Psoas muscle (tissue), 8 donors: ENCODE data around the gene STXBP6. TPM values are rescaled to one million over a fixed set of nuclear protein-coding genes. Genes with fewer than 3 reads are reported as not detected.
"Not testable (repeated sequence)": the region's sequence is repeated elsewhere in the genome, so short reads cannot be mapped to it uniquely, and the experiment has no call there.

ENCODE experiments used
- ATAC-seq, 4 donors: fragments of 200-7000 bp; cut with Tn5 transposase; one replicate each; pipeline ENCODE4 v1.9.1; 2020; ENCODE audit warnings: moderate library complexity in 3 of 4, mild to moderate bottlenecking in 2 of 4
- DNase-seq, 2 donors: peaks; one replicate each; pipeline ENCODE4 v3.0.0-alpha.2; 2020
- H3K27ac ChIP-seq: fragments of 200-600 bp; one replicate; pipeline ENCODE4 v1.8.0; 2022
- H3K27me3 ChIP-seq, 3 donors: fragments of 200-600 bp in 1 of 3; one replicate each; pipeline versions ENCODE4 v1.6.1 to v1.8.0; 2013 to 2022; ENCODE audit warnings: low read length in 2 of 3, mild to moderate bottlenecking in 2 of 3, moderate library complexity in 1 of 3; ENCODE audit not compliant: insufficient read depth in 3 of 3
- H3K36me3 ChIP-seq, 2 donors: fragments of 200-600 bp in 1 of 2; one replicate each; pipeline versions ENCODE4 v1.6.1 to v1.8.0; 2013 to 2022; ENCODE audit warnings: low read depth in 1 of 2, mild to moderate bottlenecking in 1 of 2, moderate library complexity in 1 of 2; ENCODE audit not compliant: insufficient read depth in 1 of 2
- H3K4me1 ChIP-seq: fragments of 200-600 bp; one replicate; pipeline ENCODE4 v1.8.0; 2022
- H3K4me3 ChIP-seq: fragments of 200-600 bp; one replicate; pipeline ENCODE4 v1.8.0; 2022; ENCODE audit warnings: mild to moderate bottlenecking
- H3K9me3 ChIP-seq: fragments of 200-600 bp; one replicate; pipeline ENCODE4 v1.8.0; 2022
- CTCF ChIP-seq: fragments of 200-600 bp; IDR thresholded peaks from one replicate; pipeline ENCODE4 v1.8.0; 2022; ENCODE audit warnings: antibody characterized with exemption
- WGBS, 3 donors: extraction: QIAGEN DNeasy Blood & Tissue Kit; methylation state at CpG; one replicate each; pipeline versions ENCODE4 v1.1.6 to v1.1.7; 2013; 5-methylcytosine and 5-hydroxymethylcytosine counted together
- intact Hi-C, 2 donors: fragments of 100-400 bp; cut with DNase I; formaldehyde crosslinking; loops; one replicate each; pipeline versions ENCODE4 v1.11.0 to v1.14.2; 2022
- polyA plus RNA-seq, 3 donors: library from polyadenylated mRNA; stranded (reverse); fragments of 200-250 nt; gene quantifications; one replicate each; pipeline ENCODE4 v1.2.3, GENCODE V29; 2013
- total RNA-seq, 4 donors: library from RNA; stranded (reverse); fragmentation: NEBNext Ultra II Directional in 2 of 4; extraction: Animal tissue kit (Norgen Biotek cat#: 25700) in 2 of 4; gene quantifications; one replicate each; pipeline versions ENCODE4 v1.2.1 to v1.2.4, GENCODE V29; 2021 to 2023
- donor health status: healthy with polysubstance abuse.
- donor health status: DM: no; HTN: no; CAD: no; lungs with moderate emphysema.
- donor health status: Bipolar disorder and iron deficiency.
- donor health status: healthy.
- donor health status: DM: yes; HTN: yes; CAD: no.
- donor health status: DM: no; HTN: no; CAD: no.
- donor health status: DM: no; HTN: no; CAD: no.
- donor health status: DM: yes; HTN: yes; CAD: no.

The STXBP6 gene
- total and polyA plus RNA-seq, 7 donors, result 1.1 to 3.5 (median 2.2) TPM

DNA sequence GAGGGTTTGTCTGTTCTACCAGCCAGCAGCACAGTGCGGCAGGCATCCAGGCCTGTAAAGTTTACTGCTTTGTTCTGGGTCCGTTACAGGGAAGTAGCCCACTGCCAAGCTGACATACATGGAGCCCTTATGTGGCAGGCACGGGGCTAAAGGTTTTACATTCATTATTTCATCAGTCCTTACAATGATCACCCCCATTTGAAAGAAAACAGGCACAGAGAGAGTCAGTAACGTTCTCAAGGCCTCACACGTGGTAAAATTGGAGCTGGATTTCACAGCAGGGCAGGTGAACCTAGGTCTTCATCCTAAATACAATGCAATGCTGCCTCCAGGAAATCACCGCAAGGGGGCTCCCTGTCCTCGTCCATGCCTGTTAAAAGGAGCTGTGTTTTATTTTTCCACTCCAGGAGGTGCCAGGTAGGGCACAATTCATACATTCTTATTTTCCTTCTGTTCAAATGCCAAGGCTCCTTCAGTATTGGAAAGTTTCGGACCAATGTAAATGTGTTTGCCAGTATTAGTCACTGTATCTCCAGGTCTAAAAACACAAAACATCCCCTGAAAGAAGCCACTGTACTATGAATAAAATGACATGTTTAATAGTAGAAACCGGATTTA, 243.8 kb downstream of the STXBP6 start:
- ATAC-seq, result no peak
- intact Hi-C loops, result loop anchor here (5.0 kb wide), 1 partner anchor 326 kb away; no protein-coding TSS in a partner anchor
- Histone ChIP-seq H3K27ac (no peak overlapping the region), H3K4me3 (no peak overlapping the region), H3K27me3 (no peaks in the 10 kb centered on the region), H3K36me3 (no peaks in the 10 kb centered on the region), H3K9me3 (no peaks in the 10 kb centered on the region), H3K4me1 (no peaks in the 10 kb centered on the region)
- 45 to 54% (median 47%) methylated on average over 9 of the region's 9 CpGs for WGBS, 3 donors
- peak; percentile 58 for TF ChIP-seq CTCF
- DNase-seq, result peak; percentile 29 to 68

DNA sequence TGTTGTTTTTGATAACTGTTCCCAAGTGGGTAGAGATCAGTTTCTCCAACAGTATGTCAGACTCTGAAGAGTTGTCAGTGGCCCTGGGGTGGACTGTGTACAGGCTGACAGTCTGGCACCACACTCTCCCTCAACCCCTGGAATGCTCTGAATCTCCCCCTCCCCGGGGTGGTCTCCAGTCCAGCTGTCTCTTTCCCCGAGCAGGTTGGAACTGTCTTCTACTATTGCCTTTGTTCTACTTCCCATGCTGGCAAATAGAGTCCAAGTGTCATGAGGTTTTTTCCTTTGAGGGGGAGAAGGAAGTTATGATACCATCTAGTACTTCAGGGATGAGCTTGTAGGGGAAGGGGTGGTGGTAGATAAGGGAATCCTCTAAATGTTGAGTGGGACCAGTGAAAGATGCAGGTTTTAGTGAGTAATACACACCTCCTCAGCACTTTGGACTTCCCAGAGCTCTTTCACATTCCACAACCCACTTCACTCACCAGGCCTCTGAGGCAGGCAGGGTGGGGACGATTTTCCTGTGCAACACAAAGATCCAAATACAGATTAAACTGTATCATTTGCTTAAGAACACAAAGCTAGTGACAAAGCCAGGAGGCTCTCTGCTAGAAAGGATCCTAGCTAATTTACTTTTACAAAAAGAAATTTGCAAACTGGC, 245.3 kb downstream of the STXBP6 start:
- H3K9me3 ChIP-seq, result no peaks in the 10 kb centered on the region
- H3K27me3 ChIP-seq, result no peaks in the 10 kb centered on the region
- H3K36me3 ChIP-seq, result no peaks in the 10 kb centered on the region
- H3K27ac ChIP-seq, result no peak overlapping the region
- no peak for DNase-seq
- intact Hi-C loops, result loop anchor here (5.0 kb wide), 1 partner anchor 328 kb away; no protein-coding TSS in a partner anchor
- H3K4me3 ChIP-seq, result no peak overlapping the region
- ATAC-seq, result no peak
- no peaks in the 10 kb centered on the region for H3K4me1 ChIP-seq
- 26 to 32% (median 29%) methylated on average over 3 of the region's 3 CpGs for WGBS, 3 donors
- no peak for TF ChIP-seq CTCF

- intact Hi-C loops, result no loop called here
- ATAC-seq (no peak), DNase-seq (no peak)
- H3K27me3 ChIP-seq, result no peaks in the 10 kb centered on the region
- no peak for TF ChIP-seq CTCF
- no peak overlapping the region for H3K27ac ChIP-seq
- no peaks in the 10 kb centered on the region for H3K36me3 ChIP-seq
- WGBS, 3 donors, result 82 to 87% (median 86%) methylated on average over 10 of the region's 10 CpGs
- no peak overlapping the region for H3K4me3 ChIP-seq
- H3K4me1 ChIP-seq, result no peaks in the 10 kb centered on the region
- no peaks in the 10 kb centered on the region for H3K9me3 ChIP-seq
Observed at GRCh38 chr14:24803933-24804494, 245.9 kb downstream of the STXBP6 start.

DNA sequence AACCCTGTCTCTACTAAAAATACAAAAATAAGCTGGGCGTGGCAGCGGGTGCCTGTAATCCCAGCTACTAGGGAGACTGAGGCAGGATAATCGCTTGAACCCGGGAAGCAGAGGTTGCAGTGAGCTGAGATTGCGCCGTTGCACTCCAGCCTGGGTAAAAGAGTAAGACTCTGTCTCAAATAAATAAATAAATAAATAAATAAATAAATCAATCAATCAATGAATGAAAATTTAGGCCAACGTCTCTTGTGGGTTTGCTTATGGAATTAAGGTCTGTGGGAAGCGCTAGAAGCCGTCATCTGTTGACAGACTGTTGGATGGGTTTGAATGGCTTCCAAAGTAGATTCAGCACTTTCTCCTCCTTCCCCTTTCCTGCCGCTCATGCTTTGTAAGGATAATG, 246.5 kb downstream of the STXBP6 start:
- WGBS, 3 donors, result 96 to 98% (median 97%) methylated on average over 10 of the region's 10 CpGs
- ATAC-seq, intact Hi-C loops, H3K27ac ChIP-seq, H3K27me3 ChIP-seq, H3K4me1 ChIP-seq, H3K9me3 ChIP-seq, DNase-seq, H3K4me3 ChIP-seq, H3K36me3 ChIP-seq: not testable (repeated sequence)

DNA sequence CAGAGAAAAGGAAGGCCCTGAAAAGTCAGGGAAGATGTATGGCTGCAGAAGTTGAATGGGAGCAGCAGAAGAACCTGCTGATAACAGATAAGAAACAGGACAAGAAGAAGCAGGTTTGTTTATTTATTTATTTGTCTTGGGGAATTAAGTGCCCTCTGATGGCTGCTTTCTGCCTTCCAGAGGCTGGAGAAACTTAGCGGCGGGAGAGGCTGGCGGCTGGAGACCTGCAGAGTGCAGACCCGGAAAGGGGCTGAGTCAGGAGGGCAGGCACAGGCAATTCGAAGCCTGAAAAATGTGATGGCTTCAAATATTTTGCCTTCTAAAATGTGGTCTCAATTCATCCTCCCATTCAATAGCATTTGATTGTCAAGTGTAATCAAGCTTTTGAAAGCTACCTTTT, 247.7 kb downstream of the STXBP6 start:
- no peak for ATAC-seq
- Histone ChIP-seq H3K4me3 (no peak overlapping the region), H3K27me3 (no peaks in the 10 kb centered on the region), H3K36me3 (no peaks in the 10 kb centered on the region), H3K27ac (no peak overlapping the region), H3K4me1 (no peaks in the 10 kb centered on the region), H3K9me3 (no peaks in the 10 kb centered on the region)
- WGBS, 3 donors, result 88 to 94% (median 93%) methylated on average over 5 of the region's 5 CpGs
- TF ChIP-seq CTCF, result no peak
- intact Hi-C loops, result no loop called here
- no peak for DNase-seq
